ENCODE measurements around the gene RNH1. TPM values are rescaled to one million over a fixed set of nuclear protein-coding genes. Genes with fewer than 3 reads are reported as not detected.

Gene RNH1
- polyA plus RNA-seq, 1 donor from 2014 or later = 71.8 TPM

GRCh38 chr11:532527-532985 is 25.5 kb upstream of the RNH1 start:
- Histone ChIP-seq H3F3A (ENCODE audit: insufficient read depth, low read length, poor library complexity, severe bottlenecking) (no peaks in the 10 kb centered on the region), H2AFZ (ENCODE audit: low read depth, low read length) (no peak overlapping the region), H3K79me2 (replicated peaks; ENCODE audit: insufficient read depth, low read length) (peaks cover 8% of the 10 kb centered on the region), H3K4me3 (ENCODE audit: low read length) (no peak overlapping the region), H3K9me2 (ENCODE audit: insufficient read depth, low read length) (no peaks in the 10 kb centered on the region), H3K27me3 (ENCODE audit: insufficient read depth, low read depth, low read length) (no peaks in the 10 kb centered on the region), H3K9me3 (ENCODE audit: low read length) (no peaks in the 10 kb centered on the region), H4K20me1 (ENCODE audit: insufficient read depth) (no peaks in the 10 kb centered on the region), H3K9ac (ENCODE audit: low read length) (no peak overlapping the region), H3K4me2 (ENCODE audit: low read length) (no peak overlapping the region), H3K36me3 (ENCODE audit: insufficient read depth, low read length) (no peaks in the 10 kb centered on the region), H3K27ac (ENCODE audit: low read length) (no peak overlapping the region)
- TF ChIP-seq RAD21 (conservative IDR thresholded peaks at IDR 0.05) (no peak), CTCF (IDR thresholded peaks at IDR 0.05; ENCODE audit: poor library complexity, severe bottlenecking) (no peak), POLR2AphosphoS5 (IDR thresholded peaks at IDR 0.05) (no peak), REST (IDR thresholded peaks at IDR 0.05; ENCODE audit: borderline replicate concordance) (no peak), SMC3 (conservative IDR thresholded peaks at IDR 0.05; ENCODE audit: poor library complexity) (no peak), EP300 (conservative IDR thresholded peaks at IDR 0.05; ENCODE audit: poor library complexity, severe bottlenecking) (no peak), TAF1 (IDR thresholded peaks at IDR 0.05; ENCODE audit: low read depth) (no peak), EZH2 (IDR thresholded peaks at IDR 0.05; ENCODE audit: borderline replicate concordance, insufficient read depth, low read length, poor library complexity, severe bottlenecking) (no peak), MXI1 (conservative IDR thresholded peaks at IDR 0.05; ENCODE audit: poor library complexity, severe bottlenecking) (no peak)

- Histone ChIP-seq H3K9me2 (ENCODE audit: insufficient read depth, low read length) (no peaks in the 10 kb centered on the region), H2AFZ (ENCODE audit: low read depth, low read length) (no peak overlapping the region), H3K79me2 (replicated peaks; ENCODE audit: insufficient read depth, low read length) (peaks cover 8% of the 10 kb centered on the region), H3K4me2 (ENCODE audit: low read length) (no peak overlapping the region), H3K9ac (ENCODE audit: low read length) (no peak overlapping the region), H3K27ac (ENCODE audit: low read length) (no peak overlapping the region), H3K4me3 (ENCODE audit: low read length) (no peak overlapping the region), H3K36me3 (ENCODE audit: insufficient read depth, low read length) (no peaks in the 10 kb centered on the region), H4K20me1 (ENCODE audit: insufficient read depth) (no peaks in the 10 kb centered on the region), H3K27me3 (ENCODE audit: insufficient read depth, low read depth, low read length) (no peaks in the 10 kb centered on the region), H3F3A (ENCODE audit: insufficient read depth, low read length, poor library complexity, severe bottlenecking) (no peaks in the 10 kb centered on the region), H3K9me3 (ENCODE audit: low read length) (no peaks in the 10 kb centered on the region)
- TF ChIP-seq EP300 (conservative IDR thresholded peaks at IDR 0.05; ENCODE audit: poor library complexity, severe bottlenecking) (no peak), EZH2 (IDR thresholded peaks at IDR 0.05; ENCODE audit: borderline replicate concordance, insufficient read depth, low read length, poor library complexity, severe bottlenecking) (no peak), RAD21 (conservative IDR thresholded peaks at IDR 0.05) (no peak), POLR2AphosphoS5 (IDR thresholded peaks at IDR 0.05) (no peak), TAF1 (IDR thresholded peaks at IDR 0.05; ENCODE audit: low read depth) (no peak), MXI1 (conservative IDR thresholded peaks at IDR 0.05; ENCODE audit: poor library complexity, severe bottlenecking) (no peak), SMC3 (conservative IDR thresholded peaks at IDR 0.05; ENCODE audit: poor library complexity) (no peak), REST (IDR thresholded peaks at IDR 0.05; ENCODE audit: borderline replicate concordance) (no peak)
Measured at GRCh38 chr11:531919-532526, 25.0 kb upstream of the RNH1 start.

Measured in neural cell (in vitro differentiated cells).